Activated naive CD4-positive, alpha-beta T cell (primary cell): ENCODE results near the gene PTPRE.

Source experiments
- DNase-seq, 4 experiments: peaks; one replicate each; lab custom pipeline; 2025; lab: John Stamatoyannopoulos, UW

PTPRE gene

GRCh38 chr10:127952918-127953317 lies 46.0 kb downstream of the PTPRE start:
- no peak for DNase-seq

GRCh38 chr10:127953876-127954275 lies 47.0 kb downstream of the PTPRE start:
- DNase-seq: no peak

GRCh38 chr10:127959428-127959827 lies 52.5 kb downstream of the PTPRE start:
- DNase-seq: no peak

GRCh38 chr10:127961071-127961470 lies 54.2 kb downstream of the PTPRE start:
- DNase-seq: no peak

DNA sequence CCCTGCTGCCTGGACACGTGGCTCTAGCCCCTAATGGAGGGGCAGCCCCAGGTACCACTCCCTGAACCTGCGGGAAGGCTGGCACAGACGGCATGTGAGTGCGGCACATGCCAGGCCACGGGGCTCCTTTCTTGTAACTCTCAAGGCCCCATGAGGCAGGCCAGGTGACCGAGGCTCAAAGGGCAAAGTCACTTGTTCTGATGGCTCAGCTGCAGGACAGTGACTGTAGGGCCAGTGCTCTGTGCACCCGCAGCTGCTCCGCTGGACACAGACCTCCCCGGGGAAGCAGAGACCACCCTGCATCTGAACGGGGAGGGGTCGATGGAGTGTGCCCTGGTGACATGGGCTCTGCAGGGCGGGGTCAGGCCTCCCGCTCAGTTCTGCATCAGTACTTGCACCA lies 55.3 kb downstream of the PTPRE start:
- no peak for DNase-seq

- no peak for DNase-seq
Measured at GRCh38 chr10:127963136-127963535, 56.2 kb downstream of the PTPRE start.

GRCh38 chr10:127964621-127965020 lies 57.7 kb downstream of the PTPRE start:
- DNase-seq: no peak

- no peak for DNase-seq
Measured at GRCh38 chr10:127966875-127967274, 60.0 kb downstream of the PTPRE start.

- no peak for DNase-seq
Measured at GRCh38 chr10:127968027-127968441, 61.1 kb downstream of the PTPRE start.

GRCh38 chr10:127968659-127969058 lies 61.8 kb downstream of the PTPRE start:
- no peak for DNase-seq

DNA sequence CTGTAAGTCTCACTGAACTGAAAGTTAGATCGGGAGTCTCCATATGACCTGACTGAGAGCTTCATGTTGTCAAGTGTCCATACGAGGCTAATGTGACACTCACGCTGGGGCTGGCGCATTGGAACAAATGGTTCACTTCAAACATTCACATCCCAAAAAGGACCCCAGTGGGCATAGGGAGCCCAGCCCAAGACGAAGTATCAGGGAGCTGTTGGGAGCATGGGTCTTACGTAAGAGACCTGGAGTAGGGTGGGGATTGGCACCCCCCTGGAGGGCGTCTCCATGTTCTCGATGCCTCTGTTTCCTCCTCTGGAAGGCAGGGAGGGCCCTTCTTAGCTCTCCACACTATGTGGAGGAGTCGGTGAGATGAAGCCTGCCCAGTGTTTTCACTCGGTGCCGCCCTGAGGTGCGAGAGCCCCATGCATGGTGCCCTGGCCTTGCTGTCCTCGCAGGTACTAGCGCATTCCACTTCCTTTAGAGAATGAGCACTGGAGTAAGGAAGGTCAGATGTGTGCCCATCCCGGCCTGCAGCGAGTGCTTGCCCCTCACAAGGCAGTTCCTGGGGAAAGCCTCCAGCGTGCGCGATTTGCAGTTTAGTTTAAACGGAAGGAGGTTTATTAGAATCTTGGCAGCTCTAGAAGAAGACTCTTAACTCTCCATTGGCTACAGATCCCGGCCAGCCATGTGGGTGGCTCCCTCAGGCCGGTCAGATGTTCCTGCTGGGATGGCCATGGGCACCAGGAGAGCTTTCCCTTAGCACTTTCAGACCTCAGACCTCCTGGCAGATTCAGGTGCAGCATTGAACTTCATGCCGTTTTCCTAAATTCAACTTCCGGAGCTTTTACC lies 64.4 kb downstream of the PTPRE start:
- DNase-seq: no peak

DNA sequence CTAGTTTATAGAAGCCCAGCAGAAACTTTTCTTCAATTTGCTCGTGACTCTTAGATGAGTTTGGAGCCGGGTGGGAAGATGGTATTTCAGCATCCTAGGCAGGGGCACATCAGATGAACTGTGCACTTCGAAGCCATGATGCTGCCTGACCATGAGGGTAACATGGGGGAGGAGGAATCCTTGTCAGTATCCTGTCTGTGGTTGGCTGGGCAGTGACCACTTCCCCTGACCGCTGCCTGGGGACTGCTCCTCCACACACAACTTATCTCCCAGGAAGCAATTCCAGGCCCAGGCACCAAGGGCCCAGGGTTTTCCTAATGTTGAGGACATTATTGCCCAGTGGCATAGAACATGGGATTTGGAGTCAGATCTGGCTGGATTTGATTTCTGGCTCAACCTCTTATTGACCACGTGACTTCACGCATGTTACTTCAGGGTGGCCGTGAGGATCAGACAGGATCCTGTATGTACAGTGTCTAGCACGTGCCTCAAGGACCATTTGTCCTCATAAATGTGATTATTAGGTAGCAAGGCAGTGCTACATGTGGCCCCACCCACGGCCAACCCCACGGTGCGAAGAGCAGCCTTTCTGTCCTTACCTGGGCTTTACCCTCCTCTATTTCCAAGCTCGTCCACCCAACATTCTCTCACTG lies 65.2 kb downstream of the PTPRE start:
- no peak for DNase-seq

GRCh38 chr10:127972751-127973357 lies 66.0 kb downstream of the PTPRE start:
- no peak for DNase-seq

GRCh38 chr10:127973791-127974311 lies 66.9 kb downstream of the PTPRE start:
- DNase-seq: no peak

GRCh38 chr10:127974911-127975310 lies 68.0 kb downstream of the PTPRE start:
- DNase-seq: no peak

- no peak for DNase-seq
Measured at GRCh38 chr10:127976286-127976685, 69.4 kb downstream of the PTPRE start.

DNA sequence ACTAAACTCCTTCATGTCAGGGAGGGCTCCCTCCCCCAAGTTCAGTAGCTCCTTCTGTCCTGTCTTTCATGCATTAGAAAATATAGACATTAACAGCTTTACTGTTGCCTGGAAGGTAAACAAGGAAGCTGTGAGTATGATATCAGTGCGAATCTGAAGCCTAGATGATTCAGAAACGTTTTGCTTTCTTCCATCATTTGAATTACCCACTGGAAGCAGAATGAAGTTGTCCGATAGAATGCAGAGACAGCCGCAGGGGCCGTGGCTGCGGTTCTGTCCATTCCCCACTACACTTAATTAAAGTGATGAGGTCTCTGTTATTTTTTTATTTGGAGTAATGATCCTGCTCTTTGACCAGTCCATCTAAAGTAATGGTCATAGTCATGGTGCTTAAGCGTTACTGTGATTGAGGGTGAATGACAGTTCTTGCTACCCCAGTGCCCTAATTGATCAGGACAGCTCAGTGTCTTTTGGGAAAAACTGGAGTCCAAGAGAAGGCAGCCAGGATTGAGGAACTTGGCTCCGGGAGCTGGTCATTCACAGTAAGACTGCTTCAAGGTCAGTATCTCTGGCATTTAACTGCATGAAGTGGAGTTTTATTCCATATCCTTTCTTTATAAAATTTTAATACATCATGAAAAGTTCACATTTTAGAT lies 69.9 kb downstream of the PTPRE start:
- no peak for DNase-seq

DNA sequence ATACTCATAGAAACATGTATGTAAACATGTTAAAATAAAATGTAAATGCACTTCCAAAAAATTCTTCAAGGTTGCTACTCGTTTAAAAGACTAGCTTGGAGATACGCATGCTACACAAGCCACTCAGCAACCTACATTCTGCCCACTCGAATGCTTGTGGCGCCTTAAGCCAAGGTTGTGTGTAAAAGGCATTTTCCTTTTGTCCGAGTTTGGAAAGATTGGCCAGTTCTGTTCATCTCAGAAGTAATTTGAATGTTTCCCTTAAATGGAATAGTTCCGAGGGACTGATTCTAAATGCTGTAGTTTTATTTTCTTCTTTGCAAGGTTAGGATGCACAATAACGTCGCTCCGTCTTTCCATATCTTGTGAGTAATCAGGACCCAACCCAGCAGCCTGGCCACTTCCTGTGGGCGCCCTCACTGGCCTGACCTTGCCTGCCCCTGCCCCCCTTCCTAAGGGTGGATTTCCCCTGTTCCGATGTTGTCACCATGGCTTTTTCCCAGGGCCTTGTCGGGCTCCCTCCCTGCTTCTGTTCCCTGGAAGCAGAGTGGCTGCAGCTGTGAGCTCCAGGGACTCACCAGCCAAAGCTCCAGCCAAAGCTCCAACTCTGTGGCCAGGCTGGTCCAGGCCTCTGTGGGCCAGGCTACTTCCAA lies 70.6 kb downstream of the PTPRE start:
- no peak for DNase-seq

DNA sequence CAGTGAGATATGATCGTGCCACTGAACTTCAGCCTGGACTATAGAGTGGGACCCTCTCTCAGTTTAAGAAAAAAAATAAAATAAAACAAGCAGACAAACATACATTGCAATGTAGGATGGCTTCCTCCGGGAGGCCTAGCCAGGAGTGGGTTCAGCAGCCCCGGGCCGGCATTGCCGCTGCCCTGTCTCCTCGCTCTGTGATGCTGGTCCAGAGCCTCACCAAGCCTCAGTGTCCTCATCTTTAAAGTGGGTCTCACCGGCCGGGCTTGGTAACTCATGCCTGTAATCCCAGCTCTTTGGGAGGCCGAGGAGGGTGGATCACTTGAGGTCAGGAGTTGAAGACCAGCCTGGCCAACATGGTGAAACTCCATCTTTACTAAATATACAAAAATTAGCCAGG lies 71.6 kb downstream of the PTPRE start:
- no peak for DNase-seq

GRCh38 chr10:127979045-127979444 lies 72.1 kb downstream of the PTPRE start:
- no peak for DNase-seq

DNA sequence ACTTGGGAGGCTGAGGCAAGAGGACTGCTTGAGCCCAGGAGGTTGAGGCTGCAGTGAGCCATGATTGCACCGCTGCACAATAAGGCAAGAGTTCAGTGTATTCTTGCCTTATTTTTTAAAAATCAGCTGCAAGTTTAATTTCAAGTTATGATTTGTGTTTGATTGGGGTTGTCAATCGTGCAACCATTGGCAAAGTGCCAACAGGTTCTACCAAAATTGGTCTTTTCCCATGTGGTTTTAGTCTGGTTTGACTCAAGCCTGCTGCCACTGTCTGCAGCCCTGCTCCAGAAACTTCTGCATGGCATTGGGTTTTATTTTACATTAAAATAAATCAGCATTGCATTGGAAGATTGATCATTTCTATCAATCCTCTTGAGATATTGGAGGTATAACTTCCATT lies 72.7 kb downstream of the PTPRE start:
- no peak for DNase-seq

DNA sequence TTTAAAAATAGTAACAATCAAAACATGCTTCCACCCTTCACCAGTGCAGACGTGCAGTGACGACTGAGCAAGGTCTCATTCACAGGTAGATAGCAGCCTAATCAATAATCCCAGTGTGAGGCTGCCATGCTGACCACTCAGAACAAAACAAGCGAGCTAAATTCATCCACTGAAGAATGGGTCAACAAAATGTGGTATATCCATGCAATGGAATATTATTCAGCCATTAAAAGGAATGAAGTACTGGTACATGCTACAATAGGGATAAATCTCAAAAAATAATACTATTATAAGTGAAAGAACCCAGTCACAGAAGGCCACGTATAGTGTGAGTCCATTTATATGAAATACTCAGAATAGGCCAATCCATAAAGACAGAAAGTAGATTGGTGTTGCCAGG lies 74.0 kb downstream of the PTPRE start:
- no peak for DNase-seq
